Epidermal melanocyte (primary cell): Measurements from ENCODE around the gene GUK1.
"Not testable (repeated sequence)": the region's sequence is repeated elsewhere in the genome, so short reads cannot be mapped to it uniquely, and the experiment has no call there.

Experiments
- DNase-seq: peaks from one replicate; pipeline ENCODE4 v3.0.0; 2011; ENCODE audit warnings: low spot score; ENCODE audit not compliant: insufficient read length

Gene GUK1

DNA sequence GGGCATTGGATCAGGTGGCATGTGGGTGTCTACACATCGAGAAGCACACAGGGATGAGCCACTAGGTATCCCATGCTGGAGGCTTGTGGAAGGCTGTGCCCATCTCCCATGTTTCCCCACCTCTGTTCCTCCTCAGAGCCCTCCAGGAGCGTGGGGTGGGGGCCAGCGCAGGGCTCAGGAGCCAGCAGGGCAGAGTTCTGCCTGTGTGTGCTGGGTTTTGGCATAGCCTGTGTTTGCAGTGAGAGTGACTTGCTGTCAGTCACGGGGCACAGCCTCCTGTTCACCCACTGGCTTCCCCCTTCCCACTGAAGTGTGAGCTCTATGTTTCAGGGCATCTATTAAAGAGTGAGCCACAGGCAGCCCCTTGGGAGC is 35.9 kb downstream of the GUK1 start:
- no peak for DNase-seq

DNA sequence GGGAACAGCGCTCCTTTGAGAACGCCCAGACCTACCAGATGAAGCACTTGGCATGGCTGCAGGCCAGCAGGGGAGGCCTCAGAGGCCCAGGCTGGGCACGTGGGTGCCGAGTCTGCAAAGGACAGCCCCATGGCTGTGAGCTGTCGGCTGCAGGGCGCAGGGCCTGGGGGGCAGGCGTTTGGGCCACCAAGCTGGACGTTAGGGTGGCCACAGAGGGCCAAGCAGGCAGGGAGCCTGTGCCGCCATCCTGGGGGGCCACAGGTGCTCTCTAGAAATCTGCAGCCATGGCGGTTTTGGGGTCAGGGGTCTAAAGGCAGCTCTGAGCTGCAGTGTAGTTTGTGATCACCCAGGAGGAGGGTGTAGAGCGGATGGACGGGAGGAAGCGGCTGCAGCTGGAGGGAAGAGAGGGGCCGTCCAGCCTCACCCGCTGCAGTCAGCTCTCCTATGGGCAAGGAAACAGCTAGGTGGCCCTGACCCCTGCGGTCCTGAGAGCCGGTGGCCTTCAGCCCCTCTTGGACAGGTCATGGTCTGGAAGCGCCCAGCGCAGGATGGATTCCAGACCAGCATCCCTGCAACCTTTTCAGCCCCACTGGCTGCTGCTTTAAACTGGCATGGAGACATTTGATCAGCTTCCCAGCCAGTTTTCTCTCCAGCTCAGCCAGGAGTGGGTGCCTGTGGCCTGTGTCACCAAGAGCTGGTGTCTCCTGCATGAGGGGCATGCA is 36.5 kb downstream of the GUK1 start:
- no peak for DNase-seq

DNA sequence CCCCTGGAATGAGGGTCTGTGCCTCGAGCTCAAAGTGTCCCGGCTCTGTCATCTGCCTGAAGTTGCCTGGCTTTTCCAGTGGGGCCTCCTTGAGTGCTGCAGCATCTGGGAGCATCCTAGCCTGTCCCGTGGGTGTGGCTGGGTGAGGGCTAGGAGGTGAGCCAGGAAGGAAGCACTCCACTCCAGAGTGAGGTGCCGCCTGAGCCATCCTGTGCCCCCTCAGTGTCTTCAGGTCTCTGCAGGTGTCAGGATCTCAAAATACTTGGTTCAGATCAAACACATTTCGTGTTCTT is 37.0 kb downstream of the GUK1 start:
- no peak for DNase-seq

DNA sequence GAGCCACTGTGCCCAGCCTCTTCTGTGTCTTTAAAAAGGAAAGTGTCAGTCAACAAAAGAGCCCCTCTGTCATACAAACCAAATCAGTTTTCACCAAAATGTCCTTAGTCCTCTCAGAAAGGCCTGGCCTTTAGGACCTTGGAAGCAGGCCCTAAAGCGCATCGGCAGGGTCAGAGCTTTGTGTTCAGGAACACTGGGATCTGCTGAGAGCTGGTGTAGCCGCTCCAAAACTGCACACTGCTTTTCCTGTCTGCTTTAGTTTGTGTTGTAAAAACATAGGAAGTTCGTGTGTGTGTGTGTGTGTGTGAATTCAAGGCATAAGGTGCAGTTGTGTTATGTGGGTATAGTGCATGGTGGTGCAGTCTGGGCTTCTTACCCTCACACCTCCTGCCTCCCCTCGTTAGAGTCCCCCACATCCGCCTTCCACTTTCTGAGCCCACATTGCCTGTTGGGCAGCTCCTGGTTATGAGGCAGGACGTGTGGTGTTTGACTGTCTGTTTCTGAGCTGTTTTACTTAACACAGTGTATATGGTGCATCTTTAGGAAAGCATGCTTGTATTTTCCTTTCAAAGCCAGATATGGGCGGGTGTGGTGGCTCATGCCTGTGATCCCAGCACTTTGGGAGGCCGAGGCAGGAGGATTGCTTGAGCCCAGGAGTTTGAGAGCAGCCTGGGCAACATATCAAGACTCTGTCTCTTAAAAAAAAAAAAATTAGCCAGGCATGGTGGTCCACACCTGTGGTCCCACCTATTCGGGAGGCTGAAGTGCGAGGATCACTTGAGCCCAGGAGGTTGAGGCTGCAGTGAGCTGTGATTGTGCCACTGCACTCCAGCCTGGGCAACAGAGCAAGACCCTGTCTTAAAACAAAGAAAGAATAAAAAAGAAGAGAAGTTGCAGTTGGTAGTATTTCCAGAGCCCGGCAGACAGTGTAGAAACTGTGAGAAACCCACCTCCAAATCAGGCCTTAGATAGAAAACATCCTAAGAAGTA is 37.9 kb downstream of the GUK1 start:
- no peak for DNase-seq

- no peak for DNase-seq
Observed at GRCh38 chr1:228178737-228179684, 38.9 kb downstream of the GUK1 start.

- DNase-seq: no peak
Observed at GRCh38 chr1:228180271-228180958, 40.3 kb downstream of the GUK1 start.

DNA sequence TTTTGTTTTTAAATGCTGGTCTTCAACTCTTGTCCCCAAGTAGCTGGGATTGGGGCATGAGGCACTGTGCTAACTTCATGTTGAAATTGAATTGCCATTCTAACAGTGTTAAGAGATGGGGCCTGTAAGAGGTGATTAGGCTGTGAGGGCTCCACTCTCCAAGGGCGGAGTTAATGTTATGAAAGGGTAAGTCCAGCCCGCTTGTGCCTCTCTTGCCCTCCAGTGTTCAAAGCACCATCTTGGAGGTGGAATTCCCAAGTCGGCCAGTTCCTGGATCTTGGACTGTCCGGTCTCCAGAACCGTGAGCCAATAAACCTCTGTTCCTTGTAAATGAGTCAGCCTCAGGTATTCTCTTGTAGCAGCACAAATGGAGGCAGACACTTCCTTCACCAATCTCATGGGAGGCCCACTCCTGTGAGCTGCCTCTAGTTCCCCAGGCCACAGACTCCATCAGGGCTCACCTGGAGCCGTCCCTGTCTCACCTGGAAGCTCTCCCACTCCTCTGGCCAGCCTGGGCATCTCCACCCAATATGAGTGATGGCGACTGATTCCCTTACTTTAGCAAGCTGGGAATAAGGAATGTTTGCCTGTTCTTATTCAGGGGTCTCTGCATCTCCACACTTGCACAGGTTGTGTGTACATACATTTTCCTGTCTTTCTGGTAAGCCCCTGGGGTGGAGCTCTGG is 41.0 kb downstream of the GUK1 start:
- DNase-seq: no peak

DNA sequence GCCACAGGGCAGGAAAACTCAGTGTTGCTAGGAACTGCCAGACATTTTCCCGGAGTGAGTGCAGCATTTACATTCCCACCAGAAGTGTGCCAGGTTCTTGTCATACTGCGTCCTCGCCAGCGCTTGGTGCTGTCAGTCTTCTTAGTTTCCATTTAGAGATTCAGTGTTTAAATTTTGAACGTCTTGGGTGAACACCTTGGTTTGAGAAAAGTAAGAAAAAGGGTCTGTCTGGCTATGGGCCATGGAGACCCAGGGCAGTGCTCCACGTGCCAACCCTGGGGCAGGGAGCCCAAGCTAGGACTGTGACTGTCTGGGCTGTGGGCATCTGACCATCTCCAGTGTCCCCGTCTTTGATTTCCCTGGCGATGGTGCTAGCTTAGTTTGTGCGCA is 41.6 kb downstream of the GUK1 start:
- no peak for DNase-seq

DNA sequence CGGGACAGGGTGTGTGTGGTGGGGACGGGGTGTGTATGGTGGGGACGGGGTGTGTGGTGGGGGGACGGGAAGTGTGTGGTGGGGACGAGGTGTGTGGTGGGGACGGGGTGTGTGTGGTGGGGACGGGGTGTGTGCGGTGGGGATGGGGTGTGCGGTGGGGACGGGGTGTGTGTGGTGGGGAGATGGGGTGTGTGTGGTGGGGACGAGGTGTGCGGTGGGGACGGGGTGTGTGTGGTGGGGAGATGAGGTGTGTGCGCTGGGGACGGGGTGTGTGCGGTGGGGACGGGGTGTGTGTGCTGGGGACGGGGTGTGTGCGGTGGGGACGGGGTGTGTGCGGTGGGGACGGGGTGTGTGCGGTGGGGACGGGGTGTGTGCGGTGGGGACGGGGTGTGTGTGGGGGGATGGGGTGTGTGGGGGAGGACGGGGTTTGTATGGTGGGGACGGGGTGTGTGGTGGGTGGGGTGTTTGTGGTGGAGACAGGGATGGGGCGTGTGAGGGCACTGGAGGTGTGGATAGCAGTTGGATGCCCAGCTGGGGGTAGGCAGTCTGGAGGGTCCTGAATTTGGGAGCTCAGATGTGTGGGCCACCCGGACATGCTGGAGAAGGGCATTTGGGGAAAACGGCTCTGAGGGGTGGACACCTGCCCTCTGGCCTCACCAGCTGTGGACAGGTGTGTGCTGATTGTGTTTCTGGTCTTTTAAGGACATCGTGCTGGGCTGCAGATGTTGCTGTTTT is 42.4 kb downstream of the GUK1 start:
- no peak for DNase-seq

- no peak for DNase-seq
Observed at GRCh38 chr1:228184152-228184551, 44.1 kb downstream of the GUK1 start.

- no peak for DNase-seq
Observed at GRCh38 chr1:228185641-228185965, 45.5 kb downstream of the GUK1 start.

- DNase-seq: not testable (repeated sequence)
Observed at GRCh38 chr1:228188249-228188648, 48.2 kb downstream of the GUK1 start.

- no peak for DNase-seq
Observed at GRCh38 chr1:228190182-228190581, 50.1 kb downstream of the GUK1 start.

DNA sequence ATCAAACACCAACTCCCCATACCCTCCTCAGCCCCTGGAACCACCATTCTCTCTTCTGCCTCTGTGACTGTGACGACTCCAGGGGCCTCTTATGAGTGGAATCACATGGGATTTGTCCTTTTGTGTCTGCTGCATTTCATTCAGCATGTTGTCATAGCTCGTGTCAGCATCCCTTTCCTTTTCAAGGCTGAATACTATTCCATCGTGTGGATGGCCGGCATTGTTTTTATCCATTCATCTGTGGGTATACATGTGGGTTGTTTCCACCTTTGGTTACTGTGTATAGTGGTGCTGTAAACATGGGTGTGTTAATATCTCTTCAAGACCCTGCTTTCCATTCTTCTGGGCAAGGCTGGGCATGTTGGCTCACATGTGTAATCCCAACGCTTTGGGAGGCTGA is 50.7 kb downstream of the GUK1 start:
- no peak for DNase-seq

DNA sequence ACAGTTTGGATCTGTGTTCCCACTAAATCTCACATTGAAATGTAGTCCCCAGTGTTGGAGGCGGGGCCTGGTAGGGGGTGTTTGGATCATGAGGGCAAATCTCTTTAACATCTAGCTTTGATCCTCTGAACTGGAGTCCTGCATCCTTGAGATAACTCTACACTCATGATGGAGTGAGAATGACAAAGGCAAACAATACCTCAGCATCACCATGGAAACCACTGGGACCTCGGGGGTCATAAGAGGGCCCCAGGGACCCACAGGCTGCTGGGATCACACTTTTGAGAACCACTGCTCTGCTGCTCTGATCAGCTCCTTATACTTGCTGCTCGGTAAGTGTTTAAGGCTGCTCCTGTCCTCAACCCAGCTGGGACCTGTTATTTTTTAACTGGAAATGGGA is 54.4 kb downstream of the GUK1 start:
- no peak for DNase-seq

GRCh38 chr1:228194921-228195812 is 55.1 kb downstream of the GUK1 start:
- no peak for DNase-seq

DNA sequence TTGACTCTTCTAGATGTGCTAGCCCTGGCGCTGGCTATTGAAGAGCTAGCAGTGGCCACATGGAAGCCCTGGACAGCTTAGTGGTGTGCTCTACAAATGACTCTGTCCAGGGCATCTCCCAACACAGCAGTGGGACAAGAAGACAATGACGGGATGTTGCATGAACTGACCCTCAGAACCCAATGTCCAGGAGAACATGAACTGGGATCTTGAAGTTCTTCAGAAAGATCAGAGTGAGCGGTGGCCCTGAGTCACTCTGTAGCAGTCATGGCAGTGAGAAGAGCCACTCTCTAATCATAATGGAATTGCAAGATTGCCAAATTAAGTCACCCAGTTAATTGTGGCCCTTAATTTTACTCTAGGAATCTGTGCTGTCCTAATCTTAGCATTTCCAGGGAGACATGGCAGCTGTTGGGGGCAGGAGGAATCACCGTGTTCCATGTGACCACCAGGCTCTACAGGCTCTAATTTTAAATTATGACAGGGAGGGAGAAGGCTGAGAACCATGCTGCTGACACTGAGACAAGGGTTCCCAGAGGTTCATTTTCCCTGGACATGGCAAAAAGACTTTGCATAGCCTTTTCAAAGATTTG is 57.6 kb downstream of the GUK1 start:
- DNase-seq: no peak
